CD4-positive, alpha-beta T cell treated with Interleukin-10 for 1 hour (primary cell): ENCODE results near the gene TTLL12.

Experiments used
- DNase-seq: peaks from one replicate; pipeline ENCODE4 v3.0.0-alpha.2; 2020

The TTLL12 gene

GRCh38 chr22:43171019-43171491, 15.9 kb downstream of the TTLL12 start:
- DNase-seq = no peak

GRCh38 chr22:43170131-43170480, 16.8 kb downstream of the TTLL12 start:
- no peak for DNase-seq

- no peak for DNase-seq
These were observed 17.4 kb downstream of the TTLL12 start for GRCh38 chr22:43169310-43170130.

GRCh38 chr22:43168471-43169309, 18.2 kb downstream of the TTLL12 start:
- no peak for DNase-seq

DNA sequence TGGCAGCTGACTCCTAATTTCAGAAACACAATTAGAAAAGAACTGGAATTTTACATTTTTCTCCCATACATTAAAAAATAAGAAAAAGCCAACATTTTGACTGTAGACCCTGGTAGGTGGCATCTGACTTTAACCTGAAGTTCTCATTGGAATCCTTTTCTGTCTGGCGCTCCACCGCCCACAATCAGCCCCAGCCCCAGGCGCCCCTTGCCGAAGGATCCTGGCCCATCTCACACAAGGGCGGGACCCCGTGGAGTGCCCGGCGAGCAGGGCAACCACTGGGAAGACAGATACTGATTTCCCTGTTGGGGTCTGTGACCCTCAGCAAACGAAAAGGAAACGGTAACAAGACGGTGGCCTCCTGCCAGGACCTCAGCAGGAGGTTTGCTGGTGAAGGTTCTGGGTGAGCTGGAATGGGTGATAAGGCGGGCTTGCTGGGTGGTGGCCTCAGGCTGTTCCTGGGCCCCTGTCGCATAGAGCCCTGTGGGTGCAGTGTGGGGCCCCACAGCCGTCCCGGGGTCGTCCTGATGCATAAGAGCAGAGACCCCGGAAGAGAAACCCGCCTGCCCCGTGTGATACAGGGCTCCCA, 19.8 kb downstream of the TTLL12 start:
- no peak for DNase-seq

DNA sequence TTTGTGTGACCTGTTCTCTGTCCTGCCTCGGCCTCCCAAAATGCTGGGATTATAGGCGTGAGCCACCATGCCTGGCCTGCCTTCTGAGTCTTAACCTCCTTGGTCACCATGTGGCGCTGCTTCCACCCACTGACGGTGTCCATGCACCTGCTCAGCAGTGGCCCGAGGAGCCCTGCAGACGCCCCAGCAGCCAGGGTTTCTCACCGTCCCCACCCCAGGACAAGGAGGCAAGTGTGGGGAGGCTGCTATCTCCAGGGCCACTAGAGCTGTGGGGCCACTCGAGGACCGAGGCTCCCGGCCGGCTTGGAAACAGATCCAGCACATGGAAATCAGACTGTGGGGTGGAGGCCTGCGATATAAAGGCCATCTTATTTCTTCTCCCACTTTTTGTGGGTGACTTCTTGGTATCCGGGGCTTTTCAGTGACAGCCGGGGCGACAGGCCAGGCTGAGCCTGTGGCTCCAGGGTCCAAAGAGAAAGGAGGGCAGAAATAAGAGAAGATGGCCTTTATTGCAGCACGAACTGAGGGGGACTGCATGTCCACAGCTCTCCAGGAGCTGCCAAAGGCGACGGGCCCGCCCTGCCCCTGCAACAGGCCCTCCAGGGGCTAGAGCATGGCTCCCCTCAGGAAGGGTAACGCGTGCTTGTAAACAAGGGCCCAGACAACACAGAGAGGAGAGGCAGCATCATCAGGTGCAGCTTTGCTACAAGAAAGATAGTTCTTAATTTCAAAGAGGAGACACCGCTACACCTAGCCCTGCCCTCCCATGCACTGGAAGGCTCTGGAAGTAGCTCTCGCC, 20.6 kb downstream of the TTLL12 start:
- no peak for DNase-seq

- no peak for DNase-seq
These were observed 22.3 kb downstream of the TTLL12 start for GRCh38 chr22:43164636-43165035.

DNA sequence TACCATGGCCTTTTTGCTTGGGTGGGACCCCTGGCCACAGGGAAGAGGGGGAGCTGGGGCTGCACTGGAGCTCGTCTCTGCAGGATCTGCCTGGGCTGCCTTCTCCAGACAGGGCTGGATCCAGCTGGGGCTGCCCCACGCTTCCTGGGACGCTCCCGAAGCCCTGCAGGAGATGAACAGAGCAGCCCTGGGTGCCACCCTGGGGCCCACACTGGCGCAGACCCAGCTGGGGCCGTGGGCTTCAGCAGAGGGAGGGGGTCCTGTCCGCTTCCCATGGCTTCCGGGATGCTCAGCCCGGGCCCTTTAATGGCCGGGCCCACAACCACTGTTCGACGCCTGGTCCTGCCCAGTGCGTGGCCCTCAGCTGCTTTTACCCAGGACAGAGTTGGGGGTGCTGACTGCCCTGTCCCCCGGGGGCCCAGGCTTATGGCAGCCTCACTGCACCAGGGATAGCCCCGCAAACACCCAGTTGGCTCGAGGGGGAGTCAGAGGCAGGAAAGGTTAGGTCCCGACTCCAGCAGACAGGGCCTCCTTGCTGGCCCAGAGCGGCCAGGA, 23.6 kb downstream of the TTLL12 start:
- no peak for DNase-seq

- DNase-seq = no peak
These were observed 24.4 kb downstream of the TTLL12 start for GRCh38 chr22:43162412-43163150.

DNA sequence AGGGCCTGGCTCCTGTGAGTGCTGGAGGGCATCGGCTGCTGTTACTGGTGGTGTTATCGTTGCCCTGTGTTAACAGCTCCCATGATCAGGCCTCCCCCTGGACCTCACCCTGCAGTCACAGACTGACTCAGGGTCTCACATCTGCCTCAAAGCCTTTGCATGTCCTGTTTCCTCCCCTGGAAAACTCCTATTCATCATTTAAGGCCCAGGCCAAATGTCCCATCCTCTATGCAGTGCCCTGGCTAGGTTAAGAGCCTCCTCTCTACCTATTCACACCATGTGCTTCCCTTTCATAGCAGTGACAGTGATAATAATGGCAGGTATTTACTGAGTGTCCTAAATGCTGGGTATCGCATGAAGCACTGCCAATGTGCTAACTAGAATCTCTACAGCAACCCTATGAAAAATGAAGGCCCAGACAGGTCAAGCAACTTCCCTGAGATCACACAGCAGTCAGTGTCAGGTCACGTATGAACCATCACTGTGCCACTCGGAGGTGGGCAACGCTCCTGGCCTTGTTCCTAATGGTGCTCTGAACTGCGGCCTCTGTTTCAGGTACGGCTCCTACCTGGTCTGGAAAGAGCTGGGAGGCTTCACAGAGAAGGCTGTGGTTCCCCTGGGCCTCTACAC, 26.3 kb downstream of the TTLL12 start:
- DNase-seq = no peak

GRCh38 chr22:43159484-43160178, 27.3 kb downstream of the TTLL12 start:
- DNase-seq = no peak

GRCh38 chr22:43158778-43159483, 28.0 kb downstream of the TTLL12 start:
- DNase-seq = no peak

- no peak for DNase-seq
These were observed 28.9 kb downstream of the TTLL12 start for GRCh38 chr22:43157874-43158546.

DNA sequence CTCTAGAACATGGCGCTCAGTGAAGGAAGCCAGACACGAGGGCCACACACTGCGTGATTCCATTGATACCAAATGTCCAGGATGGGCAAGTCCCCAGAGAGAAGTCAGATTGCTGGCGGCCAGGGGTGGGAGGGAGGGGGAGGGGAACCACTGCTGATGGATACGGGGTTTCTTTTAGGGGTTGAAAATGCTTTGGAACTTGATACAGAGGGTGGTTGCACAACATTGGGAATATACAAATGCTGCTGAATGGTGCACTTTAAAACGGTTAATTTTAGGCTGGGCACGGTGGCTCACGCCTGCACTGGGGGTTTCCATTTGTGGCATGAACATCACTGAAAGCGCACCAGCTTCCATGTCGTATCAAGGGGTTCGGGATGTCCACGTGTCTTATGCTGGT, 30.5 kb downstream of the TTLL12 start:
- DNase-seq = no peak

DNA sequence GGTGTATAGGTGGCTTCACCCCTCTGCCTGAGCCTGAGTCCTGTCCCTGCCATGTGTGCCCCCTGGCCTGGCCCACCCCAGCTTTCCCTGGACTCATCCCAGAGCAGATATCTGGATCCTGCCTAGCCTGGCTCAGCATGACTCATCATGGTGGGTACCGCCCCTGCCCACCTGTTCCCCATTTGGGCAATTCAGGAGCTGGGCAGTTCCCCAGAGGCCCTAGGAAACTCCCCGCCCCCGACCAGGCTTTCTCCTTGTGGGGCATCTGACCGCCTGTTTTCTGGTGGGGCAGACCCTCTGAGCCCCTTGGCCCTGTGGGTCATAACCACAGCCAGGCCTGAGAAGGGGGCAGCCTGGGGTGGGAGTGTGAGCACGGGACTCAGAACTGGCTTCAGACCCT, 31.1 kb downstream of the TTLL12 start:
- no peak for DNase-seq

GRCh38 chr22:43154887-43155536, 31.9 kb downstream of the TTLL12 start:
- no peak for DNase-seq

- DNase-seq = no peak
These were observed 33.0 kb downstream of the TTLL12 start for GRCh38 chr22:43153899-43154298.

DNA sequence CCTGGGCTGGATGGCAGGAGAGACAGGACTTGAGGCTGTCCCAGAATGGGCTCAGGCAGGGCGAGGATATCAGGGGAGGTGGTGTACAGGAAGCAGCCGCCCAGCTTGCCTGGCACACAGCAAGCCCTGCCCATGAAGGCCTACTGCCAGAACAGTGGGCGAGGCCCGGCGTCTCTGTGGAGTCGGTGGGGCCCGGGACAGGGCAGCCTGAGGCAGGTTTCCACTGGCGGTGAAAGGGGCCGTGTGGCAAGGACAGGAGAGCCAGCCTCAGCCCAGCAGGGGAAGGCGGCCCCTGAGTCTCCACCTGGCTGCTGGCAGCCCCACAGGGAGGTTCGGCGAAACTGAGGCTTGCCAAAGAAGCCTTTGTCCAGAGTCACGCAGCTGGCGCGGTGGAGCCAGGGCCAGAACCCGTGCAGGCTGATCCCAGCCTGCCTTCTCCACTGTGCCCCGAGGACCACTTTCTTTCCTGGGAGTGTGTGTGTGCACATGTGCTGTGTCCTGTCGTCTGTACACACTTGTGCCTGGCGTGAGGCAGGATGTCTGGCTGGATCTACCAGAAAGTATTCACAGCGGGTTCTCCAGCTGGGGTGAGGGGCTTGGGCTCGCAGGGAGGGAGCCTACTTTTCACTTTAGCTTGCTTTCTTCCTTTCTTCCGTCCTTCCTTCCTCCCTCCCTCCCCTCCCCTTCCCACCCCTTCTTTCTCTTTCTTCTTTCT, 34.4 kb downstream of the TTLL12 start:
- peak; percentile 65 for DNase-seq
